NK-92 (cell line): ENCODE measurements around the gene WLS.
"Not testable (repeated sequence)": the region's sequence is repeated elsewhere in the genome, so short reads cannot be mapped to it uniquely, and the experiment has no call there.

ENCODE experiments used
- DNase-seq: peaks from one replicate; lab custom pipeline; 2025; ENCODE audit not compliant: unreplicated experiment; lab: John Stamatoyannopoulos, UW

The WLS gene

GRCh38 chr1:68232289-68233148 is at the start of gene WLS:
Gene WLS, minus strand, starts transcription at chr1:68232523. Its CDS starts 224 bp downstream, at chr1:68232299.
- no peak for DNase-seq

DNA sequence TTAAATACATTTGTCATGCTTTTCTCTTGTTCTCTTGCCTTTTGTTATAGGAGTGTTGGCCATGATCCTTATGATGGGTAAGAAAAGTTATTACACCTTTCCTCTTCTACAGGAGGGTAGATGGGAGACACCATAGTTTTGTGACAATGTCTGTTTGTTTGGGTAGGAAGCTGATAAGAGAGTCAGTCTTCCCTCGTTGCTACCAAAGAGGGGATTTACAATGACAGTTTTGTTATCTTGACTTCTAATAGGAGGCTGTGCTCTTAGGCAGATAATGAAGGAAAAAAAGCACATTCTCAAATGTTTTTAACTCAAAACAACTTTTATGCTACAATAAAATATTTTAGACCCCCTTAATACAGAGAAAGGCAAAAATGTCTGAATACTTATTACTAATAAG is 48.0 kb upstream of the WLS start:
- DNase-seq = no peak

- DNase-seq = no peak
These were observed 47.5 kb upstream of the WLS start for GRCh38 chr1:68279846-68280245.

- DNase-seq = no peak
These were observed 45.9 kb upstream of the WLS start for GRCh38 chr1:68278221-68278620.

GRCh38 chr1:68276448-68276847 is 44.1 kb upstream of the WLS start:
- no peak for DNase-seq

GRCh38 chr1:68273530-68273929 is 41.2 kb upstream of the WLS start:
- no peak for DNase-seq

DNA sequence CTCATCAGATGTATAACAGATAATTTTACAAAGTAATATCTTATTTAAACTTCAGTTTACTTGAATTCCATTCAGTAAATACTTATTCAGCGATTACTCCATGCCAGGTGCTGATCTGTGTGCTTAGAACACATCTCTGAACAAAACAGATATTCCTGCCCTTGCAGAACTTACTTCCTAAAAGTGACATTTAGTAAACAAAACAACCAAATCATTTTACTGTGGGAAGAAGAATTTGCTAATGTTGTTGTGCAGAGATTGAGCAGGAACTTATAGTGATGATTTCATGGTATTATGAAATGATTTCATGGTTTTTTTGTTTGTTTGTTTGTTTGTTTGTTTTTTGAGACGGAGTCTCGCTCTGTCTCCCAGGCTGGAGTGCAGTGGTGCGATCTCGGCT is 39.3 kb upstream of the WLS start:
- DNase-seq = no peak

DNA sequence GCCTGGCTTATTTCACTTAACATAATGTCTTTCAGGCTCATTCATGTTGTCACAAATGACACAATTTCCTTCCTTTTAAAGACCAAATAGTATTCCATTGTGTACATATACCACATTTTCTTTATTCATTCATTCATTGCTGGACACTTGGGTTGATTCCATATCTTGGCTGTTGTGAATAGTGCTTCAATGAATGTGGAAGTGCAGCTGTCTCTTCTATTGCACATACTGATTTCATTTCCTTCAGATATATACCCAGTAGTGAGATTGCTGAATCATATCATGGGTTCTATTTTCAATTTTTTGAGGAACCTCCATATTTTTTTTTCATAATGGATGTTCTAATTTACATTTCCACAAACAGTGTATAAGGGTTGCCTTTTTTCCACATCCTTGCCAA is 38.6 kb upstream of the WLS start:
- no peak for DNase-seq

GRCh38 chr1:68269637-68270430 is 37.5 kb upstream of the WLS start:
- no peak for DNase-seq

GRCh38 chr1:68268896-68269483 is 36.7 kb upstream of the WLS start:
- no peak for DNase-seq

GRCh38 chr1:68256824-68257223 is 24.5 kb upstream of the WLS start:
- not testable (repeated sequence) for DNase-seq

GRCh38 chr1:68255301-68255700 is 23.0 kb upstream of the WLS start:
- no peak for DNase-seq

DNA sequence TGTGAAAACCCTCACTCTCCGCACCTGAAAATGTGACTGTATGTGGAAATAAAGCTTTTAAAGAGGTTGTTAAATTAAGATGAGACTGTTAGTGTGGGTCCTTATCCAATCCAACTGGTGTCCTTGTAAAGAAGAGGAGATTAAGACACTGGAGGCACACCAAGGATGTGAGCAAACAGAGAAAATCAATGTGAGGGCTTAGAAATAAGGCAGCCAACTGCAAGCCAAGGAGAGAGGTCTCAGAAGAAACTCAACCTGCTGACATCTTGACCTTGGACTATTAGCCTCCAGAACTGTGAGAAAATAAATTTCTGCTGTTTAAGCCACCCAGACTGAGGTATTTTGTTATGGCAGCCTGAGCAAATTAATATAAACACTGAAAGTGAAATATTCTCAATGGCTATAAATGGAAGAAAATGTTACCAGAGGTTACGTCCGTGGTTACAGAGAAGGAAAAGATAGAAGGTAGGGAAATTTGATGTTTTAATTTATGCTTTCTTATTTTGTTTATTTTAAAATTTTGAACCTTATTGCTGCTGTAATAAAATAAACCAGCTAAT is 22.4 kb upstream of the WLS start:
- DNase-seq = no peak

DNA sequence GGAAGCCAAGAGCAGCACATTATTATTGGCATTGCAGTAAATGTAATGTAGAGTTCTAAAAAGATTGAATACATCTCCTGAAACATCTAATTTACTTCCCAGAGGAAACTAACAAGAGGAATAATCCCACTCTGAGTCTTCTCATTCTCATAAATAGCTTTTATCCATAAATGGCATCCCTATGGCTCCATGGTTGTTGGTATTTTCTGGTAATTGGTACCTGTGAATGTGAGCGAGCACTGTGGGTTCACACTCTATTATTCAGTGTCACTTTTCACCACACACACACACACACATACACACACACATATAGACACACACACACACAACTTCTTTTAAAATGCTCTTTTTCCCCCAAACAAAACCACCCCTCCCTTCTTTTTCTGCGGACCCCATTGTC is 4.7 kb upstream of the WLS start:
- DNase-seq = no peak

- no peak for DNase-seq
These were observed 1.8 kb upstream of the WLS start for GRCh38 chr1:68234094-68234493.

- DNase-seq = no peak
These were observed 879 bp upstream of the WLS start for GRCh38 chr1:68233202-68233601.

GRCh38 chr1:68231627-68232288 is 565 bp downstream of the WLS start:
- no peak for DNase-seq

DNA sequence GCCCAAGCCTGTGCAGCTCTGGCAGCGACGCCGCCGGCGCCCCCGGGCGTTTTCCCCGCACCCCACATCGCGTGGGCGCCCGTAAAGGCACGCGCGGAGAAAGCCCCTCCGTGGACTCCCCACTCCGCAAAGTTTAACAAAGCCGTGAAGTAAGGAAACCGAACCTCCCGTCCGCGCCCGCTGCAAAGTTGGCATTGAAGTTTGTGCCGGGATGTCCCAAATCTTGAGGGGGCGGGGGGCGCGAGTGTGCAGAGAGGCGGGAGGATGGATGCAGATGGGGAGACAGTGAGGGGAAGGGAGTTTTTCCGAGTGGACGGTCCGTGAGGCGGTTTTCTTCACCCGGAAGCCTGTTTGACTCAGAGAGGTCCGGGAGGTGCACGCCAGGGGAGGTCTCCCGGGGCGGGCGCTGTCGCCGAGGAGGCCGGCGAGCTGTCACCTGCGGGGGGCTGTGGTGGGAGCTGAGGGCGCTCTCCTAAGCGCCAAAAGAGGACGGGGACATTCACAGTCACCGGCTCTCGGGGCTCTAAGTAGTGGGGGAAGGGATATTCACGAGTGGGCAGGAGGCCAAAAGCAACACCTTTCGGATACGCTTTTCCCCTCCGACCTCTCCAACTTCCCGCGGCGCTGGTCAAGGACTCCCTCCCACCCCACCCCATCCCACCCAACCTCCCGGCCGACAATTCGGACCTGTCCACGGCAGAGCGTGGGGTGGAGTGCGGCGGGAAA is 1.3 kb downstream of the WLS start:
- DNase-seq = no peak

DNA sequence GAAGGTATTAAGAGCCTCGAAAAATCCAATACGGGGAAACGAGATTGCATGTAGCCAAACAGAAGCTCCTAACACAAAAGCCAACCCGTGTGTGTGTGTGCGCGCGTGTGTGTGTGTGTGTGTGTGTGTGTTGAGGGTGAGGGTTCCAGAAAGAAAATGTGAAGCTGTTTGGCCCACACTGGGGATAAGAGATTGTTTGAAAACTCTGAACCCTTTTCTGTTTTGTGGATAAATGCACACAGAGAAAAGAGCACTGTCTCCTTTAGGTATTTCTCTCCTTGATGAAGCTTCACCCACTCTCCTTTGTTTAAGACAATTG is 1.9 kb downstream of the WLS start:
- no peak for DNase-seq

GRCh38 chr1:68229650-68230483 is 2.5 kb downstream of the WLS start:
- DNase-seq = no peak
